OCI-LY1 (cell line): ENCODE measurements around the gene CCL16.

Experiments used
- H2AFZ ChIP-seq: fragments of 200-600 bp; sonication (generic), shearing (Covaris generic); 2 replicates; pipeline ENCODE4 v1.6.0; 2014; ENCODE audit warnings: antibody characterized with exemption, mild to moderate bottlenecking, low read length
- H3F3A ChIP-seq: fragments of 200-600 bp; sonication (generic), shearing (Covaris generic); 2 replicates; pipeline ENCODE4 v1.6.0; 2014; ENCODE audit warnings: mild to moderate bottlenecking, antibody characterized with exemption, low read length, moderate library complexity; ENCODE audit not compliant: insufficient read depth
- H3K27ac ChIP-seq: fragments of 200-600 bp; sonication (generic); 2 replicates; pipeline ENCODE4 v1.5.1; 2014; ENCODE audit warnings: low read length, mixed run types, mild to moderate bottlenecking, low read depth; ENCODE audit not compliant: poor library complexity, severe bottlenecking
- H3K27me3 ChIP-seq: fragments of 200-600 bp; sonication (generic); 2 replicates; pipeline ENCODE4 v1.6.0; 2014; ENCODE audit warnings: antibody characterized with exemption, mild to moderate bottlenecking, low read length, moderate library complexity; ENCODE audit not compliant: insufficient read depth
- H3K36me3 ChIP-seq: fragments of 200-600 bp; sonication (generic); 2 replicates; pipeline ENCODE4 v1.6.1; 2014; ENCODE audit warnings: mild to moderate bottlenecking, antibody characterized with exemption, low read length, moderate library complexity, mixed read lengths; ENCODE audit not compliant: insufficient read depth
- H3K4me1 ChIP-seq: fragments of 200-600 bp; sonication (generic); 2 replicates; pipeline ENCODE4 v1.5.1; 2014; ENCODE audit warnings: mild to moderate bottlenecking, low read length, moderate library complexity; ENCODE audit not compliant: insufficient read depth, severe bottlenecking
- H3K4me2 ChIP-seq: fragments of 200-600 bp; sonication (generic), shearing (Covaris generic); 2 replicates; pipeline ENCODE4 v1.6.1; 2014; ENCODE audit warnings: low read length
- H3K4me3 ChIP-seq: fragments of 200-600 bp; sonication (generic); 2 replicates; pipeline ENCODE4 v1.5.1; 2014; ENCODE audit warnings: low read length, low read depth, mild to moderate bottlenecking, mixed read lengths; ENCODE audit not compliant: poor library complexity, severe bottlenecking
- H3K79me2 ChIP-seq: fragments of 200-600 bp; shearing (Covaris generic); 2 replicates; pipeline ENCODE4 v1.6.1; 2016; ENCODE audit warnings: mixed run types, low read length, mixed read lengths; ENCODE audit not compliant: insufficient read depth
- H3K9ac ChIP-seq: fragments of 200-600 bp; sonication (generic), shearing (Covaris generic); 2 replicates; pipeline ENCODE4 v1.6.1; 2014; ENCODE audit warnings: mild to moderate bottlenecking, low read length, mixed read lengths
- H3K9me2 ChIP-seq: fragments of 200-600 bp; sonication (generic), shearing (Covaris generic); 2 replicates; pipeline ENCODE4 v1.6.1; 2014; ENCODE audit warnings: low read depth, mild to moderate bottlenecking, low read length, mixed read lengths
- H3K9me3 ChIP-seq: fragments of 200-600 bp; shearing (Covaris generic); 2 replicates; pipeline ENCODE4 v1.6.1; 2014; ENCODE audit warnings: low read length, mixed read lengths
- H4K20me1 ChIP-seq: fragments of 200-600 bp; sonication (generic), shearing (Covaris generic); 2 replicates; pipeline ENCODE4 v1.6.0; 2016; ENCODE audit warnings: mild to moderate bottlenecking, low read length; ENCODE audit not compliant: insufficient read depth
- CTCF ChIP-seq: fragments of 200-600 bp; sonication (generic), shearing (Covaris generic); IDR thresholded peaks from 2 replicates; pipeline ENCODE4 v1.5.1; 2017; ENCODE audit warnings: mild to moderate bottlenecking, antibody characterized with exemption, low read length, moderate library complexity, mixed read lengths
- EZH2 ChIP-seq: fragments of 200-600 bp; sonication (generic), shearing (Covaris generic); IDR thresholded peaks from 2 replicates; pipeline ENCODE4 v1.8.0; 2017; ENCODE audit warnings: borderline replicate concordance, mixed run types, mild to moderate bottlenecking, antibody characterized with exemption, low read length, moderate library complexity, mixed read lengths

CCL16 gene

GRCh38 chr17:35981246-35981645, at the start of gene CCL16:
TSS of gene CCL16 (minus strand) at chr17:35981497. CDS start at chr17:35981420, 77 bp downstream.
- no peaks in the 10 kb centered on the region for H3K4me1 ChIP-seq
- H3K36me3 ChIP-seq: no peaks in the 10 kb centered on the region
- H3K4me2 ChIP-seq: no peak within 1 kb of the TSS
- no peak within 1 kb of the TSS for H3K9ac ChIP-seq
- 0 out of 2 replicates have a peak, but pooled peaks cover 3% of the 10 kb centered on the region for H3K27me3 ChIP-seq
- H3K9me3 ChIP-seq: no peaks in the 10 kb centered on the region
- no peak within 1 kb of the TSS for H3K4me3 ChIP-seq
- H4K20me1 ChIP-seq: no peaks in the 10 kb centered on the region
- H3K9me2 ChIP-seq: no peaks in the 10 kb centered on the region
- no peaks in the 10 kb centered on the region for H3K79me2 ChIP-seq
- TF ChIP-seq CTCF (no peak), EZH2 (no peak)
- no peak within 1 kb of the TSS for H3K27ac ChIP-seq
- H3F3A ChIP-seq: no peaks in the 10 kb centered on the region
- no peak within 1 kb of the TSS for H2AFZ ChIP-seq

GRCh38 chr17:36030956-36031355, 49.7 kb upstream of the CCL16 start:
- no peaks in the 10 kb centered on the region for H3K9me3 ChIP-seq

DNA sequence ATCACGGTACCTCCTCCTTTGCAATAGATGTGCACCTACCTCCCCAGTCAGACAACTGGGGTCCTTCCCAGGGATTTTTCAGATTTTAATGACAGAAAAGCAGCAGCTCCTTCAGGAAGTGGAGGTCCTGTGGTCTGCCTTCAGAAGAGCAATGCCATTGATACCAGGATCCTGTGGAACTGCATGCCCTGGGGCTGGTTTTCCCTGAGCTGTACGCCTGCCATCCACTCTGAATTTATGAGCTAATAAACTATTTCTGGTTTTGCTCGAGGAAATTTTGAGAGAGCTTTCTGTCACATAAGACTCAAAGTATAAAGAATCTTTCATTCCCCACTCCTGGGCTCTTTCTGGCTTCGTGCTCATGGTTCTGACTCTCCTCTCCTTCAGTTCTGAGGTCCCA, 46.5 kb upstream of the CCL16 start:
- H3K4me3 ChIP-seq: no peak overlapping the region
- H3K27ac ChIP-seq: no peak overlapping the region
- no peaks in the 10 kb centered on the region for H3K4me1 ChIP-seq
- no peaks in the 10 kb centered on the region for H3K79me2 ChIP-seq
- H3K4me2 ChIP-seq: no peak overlapping the region
- no peaks in the 10 kb centered on the region for H4K20me1 ChIP-seq
- no peak overlapping the region for H2AFZ ChIP-seq
- no peak overlapping the region for H3K9ac ChIP-seq
- no peaks in the 10 kb centered on the region for H3K9me2 ChIP-seq
- no peaks in the 10 kb centered on the region for H3K9me3 ChIP-seq
- no peaks in the 10 kb centered on the region for H3F3A ChIP-seq
- no peaks in the 10 kb centered on the region for H3K36me3 ChIP-seq
- TF ChIP-seq CTCF (no peak), EZH2 (no peak)
- H3K27me3 ChIP-seq: no peaks in the 10 kb centered on the region

More at GRCh38 chr17:36030956-36031355, 49.7 kb upstream of the CCL16 start:
- H3K27me3 ChIP-seq: 0 out of 2 replicates have a peak, but pooled peaks cover 5% of the 10 kb centered on the region
- H4K20me1 ChIP-seq: no peaks in the 10 kb centered on the region
- no peaks in the 10 kb centered on the region for H3K79me2 ChIP-seq
- H3K9ac ChIP-seq: no peak overlapping the region
- TF ChIP-seq EZH2: no peak
- no peak for TF ChIP-seq CTCF
- no peak overlapping the region for H3K27ac ChIP-seq
- no peaks in the 10 kb centered on the region for H3K4me1 ChIP-seq
- no peak overlapping the region for H2AFZ ChIP-seq
- H3K4me2 ChIP-seq: no peak overlapping the region
- H3K36me3 ChIP-seq: no peaks in the 10 kb centered on the region
- H3F3A ChIP-seq: no peaks in the 10 kb centered on the region
- no peak overlapping the region for H3K4me3 ChIP-seq
- H3K9me2 ChIP-seq: no peaks in the 10 kb centered on the region
